Right forelimb (tissue), 1 donor: ENCODE data around the gene PLD5.
"Not testable (repeated sequence)": the region's sequence is repeated elsewhere in the genome, so short reads cannot be mapped to it uniquely, and the experiment has no call there.

Source experiments
- DNase-seq: peaks from one replicate; pipeline ENCODE4 v3.0.0-alpha.2; 2018

PLD5 gene

DNA sequence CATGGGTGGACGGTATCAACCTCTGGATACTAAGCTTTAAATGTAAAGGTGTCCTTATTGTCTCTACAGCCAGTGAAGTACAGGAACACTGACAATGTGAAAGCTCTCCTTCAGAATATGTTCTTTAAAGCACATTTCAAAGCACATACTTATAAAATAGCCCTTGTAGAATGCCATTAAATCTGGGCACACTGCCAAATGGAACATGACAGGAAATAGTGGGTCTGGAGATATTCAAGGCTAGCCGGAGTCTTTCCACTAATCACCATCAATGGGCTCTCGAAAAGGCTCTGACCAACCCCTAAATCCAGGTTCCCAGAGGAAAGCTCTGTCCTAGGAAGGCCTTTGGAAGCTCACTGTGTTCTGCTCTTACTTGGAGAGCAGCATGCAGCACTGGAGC is 46.6 kb downstream of the PLD5 start:
- no peak for DNase-seq

DNA sequence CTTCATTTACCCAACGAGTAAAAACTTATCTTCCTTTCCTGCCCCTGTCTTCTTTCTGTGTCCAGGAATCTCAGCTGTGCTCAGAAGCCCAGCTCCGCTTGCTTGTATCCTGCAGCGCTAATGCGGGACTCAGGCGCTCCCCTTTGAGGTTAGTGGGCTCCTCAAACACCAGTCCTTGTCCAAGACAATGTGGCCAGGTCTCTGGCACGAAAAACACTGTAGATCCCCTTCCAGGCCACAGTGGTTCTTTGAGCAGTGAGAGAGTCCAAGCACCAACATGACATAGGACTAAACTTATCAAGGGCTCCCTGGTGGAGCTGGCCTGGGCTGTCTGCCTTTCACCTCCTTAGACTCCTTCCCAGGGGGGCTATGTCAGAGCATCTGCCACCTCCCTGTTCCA is 53.7 kb downstream of the PLD5 start:
- DNase-seq = no peak

DNA sequence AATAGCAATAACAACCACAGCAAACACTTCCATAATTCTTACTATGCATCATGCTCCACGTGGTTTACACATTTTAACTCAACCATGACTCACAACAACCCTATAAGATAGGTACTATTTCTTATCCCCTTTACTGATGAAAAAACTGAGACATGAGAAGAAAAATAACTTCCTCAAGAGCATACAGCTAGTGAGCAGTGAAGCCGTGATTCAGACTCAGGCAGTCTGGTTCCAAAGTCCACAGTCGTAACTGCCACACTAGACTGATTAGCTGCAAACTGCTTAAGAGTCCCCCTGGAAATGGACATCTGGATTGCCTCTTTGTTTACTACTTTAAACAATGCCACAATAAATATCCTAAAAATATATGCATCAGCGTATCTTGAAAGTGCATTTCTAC is 55.7 kb downstream of the PLD5 start:
- DNase-seq = no peak

DNA sequence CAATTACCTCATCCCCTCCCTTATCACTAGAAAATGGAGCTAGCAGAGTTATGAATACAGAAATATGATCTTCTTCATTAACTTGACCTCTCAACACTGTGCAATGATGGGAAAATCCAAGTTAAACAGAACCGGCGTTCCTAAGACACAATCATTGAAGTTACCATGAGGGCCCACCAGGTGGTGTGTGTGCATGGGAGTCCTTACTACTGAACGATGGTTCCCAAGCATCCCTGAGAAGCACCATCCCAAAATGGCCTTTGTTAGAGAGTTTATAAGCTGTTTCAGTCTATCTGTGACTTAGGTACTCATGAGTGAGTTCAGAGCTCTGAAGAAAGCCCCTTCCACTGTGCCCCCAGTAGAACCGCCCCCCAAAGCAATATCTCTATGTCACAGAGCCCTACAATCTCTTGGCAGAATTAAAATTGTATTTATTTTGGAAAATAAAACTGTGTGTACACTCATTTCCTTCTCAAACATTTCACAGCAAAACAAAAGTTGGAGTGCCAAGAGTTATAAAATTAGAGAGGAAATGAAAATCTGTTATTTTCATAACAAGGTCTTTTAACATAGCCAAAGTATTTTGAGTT is 56.8 kb downstream of the PLD5 start:
- DNase-seq = peak; percentile 61

DNA sequence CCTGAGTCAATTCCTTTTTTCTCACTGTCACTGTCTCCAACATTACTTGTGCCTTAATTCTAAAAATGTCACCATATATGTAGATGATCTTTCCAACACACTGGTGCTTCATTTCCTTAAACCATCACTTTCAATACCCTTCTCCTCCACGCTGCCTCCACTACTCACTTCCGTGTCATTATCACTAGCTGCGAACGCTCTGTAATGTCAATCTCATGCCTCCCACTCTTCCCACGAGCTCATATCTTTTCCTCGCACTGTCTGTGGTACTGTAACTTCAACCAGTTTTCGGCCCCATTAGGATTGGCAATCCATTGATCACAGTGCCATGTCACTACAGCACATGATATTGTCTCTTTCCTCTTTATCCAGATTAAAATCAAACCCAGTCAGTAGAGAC is 61.6 kb downstream of the PLD5 start:
- no peak for DNase-seq

DNA sequence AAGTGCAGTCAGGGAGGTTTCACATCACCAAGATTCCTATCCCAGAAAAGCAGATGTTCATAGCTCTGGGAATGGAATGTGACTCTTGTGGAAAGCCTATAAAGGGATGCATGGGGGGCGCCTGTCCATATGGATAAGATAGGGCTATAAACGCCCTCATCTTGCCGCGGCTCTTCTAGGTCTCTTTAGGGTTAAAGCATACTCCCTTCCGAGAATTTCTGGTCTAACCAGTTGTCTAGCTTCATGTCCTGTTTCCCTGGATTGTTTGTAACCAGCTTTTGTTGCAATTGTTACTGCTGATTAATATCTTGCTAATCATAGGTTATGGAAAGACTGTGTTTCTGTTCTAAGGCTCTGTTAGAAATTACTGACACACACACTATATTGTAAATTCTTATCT is 64.8 kb downstream of the PLD5 start:
- DNase-seq = not testable (repeated sequence)

DNA sequence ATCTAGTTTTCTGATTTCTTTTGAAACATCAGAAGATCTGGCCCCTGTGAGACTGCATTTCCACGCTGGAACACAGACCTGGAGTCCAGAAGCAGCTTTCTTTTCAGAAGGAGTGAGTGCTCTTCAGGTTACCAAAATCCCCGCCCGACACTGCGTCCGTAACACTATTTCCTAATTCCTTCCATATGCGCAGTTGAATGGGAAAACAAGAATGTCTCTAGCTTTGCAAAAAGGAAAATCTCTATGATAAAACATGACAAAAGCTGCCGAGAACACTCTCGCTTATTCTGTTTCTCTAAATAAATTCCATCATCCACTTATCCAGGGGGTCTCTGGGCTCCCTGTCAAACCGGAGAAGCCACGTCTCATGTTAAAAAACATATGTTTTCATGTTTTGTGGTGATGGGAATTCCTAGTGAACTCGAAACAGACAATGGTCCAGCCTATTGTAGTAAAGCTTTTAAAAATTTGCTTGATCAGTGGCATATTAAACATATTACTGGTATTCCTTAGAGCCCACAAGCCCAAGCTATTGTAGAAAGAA is 67.7 kb downstream of the PLD5 start:
- no peak for DNase-seq

DNA sequence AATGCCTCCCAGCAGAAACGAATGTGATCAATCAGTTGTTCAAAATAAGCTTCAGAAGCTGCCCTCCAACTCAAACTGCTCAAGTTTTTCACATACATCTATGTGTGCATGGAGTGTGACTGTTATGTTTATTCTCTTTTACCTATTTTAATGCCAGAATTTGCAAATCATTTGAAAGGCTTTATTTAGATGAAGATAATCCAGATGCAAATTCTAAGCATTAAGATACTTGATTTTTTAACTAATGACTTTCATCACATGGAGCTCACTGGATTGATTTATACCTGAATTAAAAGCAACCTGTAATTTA is 69.5 kb downstream of the PLD5 start:
- no peak for DNase-seq

DNA sequence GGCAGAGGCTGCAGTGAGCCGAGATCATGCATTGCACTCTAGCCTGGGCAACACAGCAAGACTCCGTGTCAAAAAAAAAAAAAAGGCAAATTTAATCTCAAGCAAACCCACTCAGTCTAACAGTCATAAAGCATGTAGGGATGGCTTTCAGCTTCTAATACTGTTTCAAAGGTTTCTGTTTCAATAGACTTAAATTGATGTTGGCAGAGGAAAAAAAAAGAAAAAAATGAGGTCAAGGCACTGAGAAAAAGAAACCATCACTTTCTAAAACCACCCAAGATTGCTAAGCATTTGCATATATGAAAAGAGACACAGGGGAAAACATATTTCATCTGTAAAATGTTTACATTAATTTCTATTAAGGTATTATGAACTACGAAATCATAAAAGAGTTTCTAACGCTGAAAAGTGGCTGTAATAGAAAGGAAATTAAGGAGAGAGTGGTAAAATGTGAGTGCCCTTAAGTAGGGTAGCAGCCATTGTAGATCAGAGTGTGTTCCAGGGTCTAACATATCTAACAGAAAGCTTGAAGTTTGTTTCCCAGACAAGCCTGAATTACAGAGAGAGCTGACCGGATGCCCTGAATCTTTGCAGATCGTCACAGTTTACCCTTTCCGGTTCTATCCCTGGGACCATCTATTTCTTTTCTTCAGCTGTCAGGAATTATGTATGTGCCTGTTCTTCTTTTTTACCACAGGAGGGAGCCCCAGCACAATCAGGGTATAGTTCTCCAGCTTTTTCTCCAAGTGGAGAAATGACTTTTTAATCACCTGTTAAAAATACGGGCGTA is 70.0 kb downstream of the PLD5 start:
- DNase-seq = no peak

DNA sequence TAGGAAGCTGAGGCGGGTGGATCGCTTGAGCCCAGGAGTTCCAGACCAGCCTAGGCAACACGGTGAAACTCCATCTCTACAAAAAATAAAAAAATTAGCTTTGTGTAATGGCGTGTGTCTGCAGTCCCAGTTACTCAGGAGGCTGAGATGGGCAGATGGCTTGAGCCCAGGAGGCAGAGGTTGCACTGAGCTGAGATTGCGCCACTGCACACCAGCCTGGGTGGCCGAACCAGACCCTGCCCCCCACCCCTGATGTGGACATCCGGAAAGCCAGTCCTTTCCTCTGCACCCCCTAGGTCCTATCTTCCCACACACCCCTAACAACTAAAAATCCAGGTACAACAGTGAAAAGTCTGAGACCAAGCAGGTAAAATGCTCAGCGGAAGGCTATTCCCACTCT is 71.9 kb downstream of the PLD5 start:
- DNase-seq = no peak

DNA sequence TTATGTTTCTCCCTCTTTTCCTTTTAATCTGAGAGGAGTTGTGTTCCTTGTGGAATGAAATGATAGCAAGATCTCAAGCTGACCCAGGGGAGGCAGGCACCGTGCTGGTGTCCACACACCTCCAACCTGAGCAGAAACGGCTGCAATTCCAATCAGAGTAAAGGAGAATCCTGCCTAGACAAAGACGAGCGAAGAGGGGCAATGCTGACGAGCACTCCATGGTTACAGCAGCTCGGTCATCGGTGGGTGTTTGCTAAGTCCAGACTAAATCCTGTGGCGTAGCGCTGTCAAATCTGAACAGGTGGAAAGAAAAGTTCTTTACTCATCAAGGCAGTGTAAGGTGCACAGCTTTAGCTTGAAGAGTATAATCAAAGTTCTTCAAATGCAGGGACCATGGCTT is 74.8 kb downstream of the PLD5 start:
- DNase-seq = no peak

DNA sequence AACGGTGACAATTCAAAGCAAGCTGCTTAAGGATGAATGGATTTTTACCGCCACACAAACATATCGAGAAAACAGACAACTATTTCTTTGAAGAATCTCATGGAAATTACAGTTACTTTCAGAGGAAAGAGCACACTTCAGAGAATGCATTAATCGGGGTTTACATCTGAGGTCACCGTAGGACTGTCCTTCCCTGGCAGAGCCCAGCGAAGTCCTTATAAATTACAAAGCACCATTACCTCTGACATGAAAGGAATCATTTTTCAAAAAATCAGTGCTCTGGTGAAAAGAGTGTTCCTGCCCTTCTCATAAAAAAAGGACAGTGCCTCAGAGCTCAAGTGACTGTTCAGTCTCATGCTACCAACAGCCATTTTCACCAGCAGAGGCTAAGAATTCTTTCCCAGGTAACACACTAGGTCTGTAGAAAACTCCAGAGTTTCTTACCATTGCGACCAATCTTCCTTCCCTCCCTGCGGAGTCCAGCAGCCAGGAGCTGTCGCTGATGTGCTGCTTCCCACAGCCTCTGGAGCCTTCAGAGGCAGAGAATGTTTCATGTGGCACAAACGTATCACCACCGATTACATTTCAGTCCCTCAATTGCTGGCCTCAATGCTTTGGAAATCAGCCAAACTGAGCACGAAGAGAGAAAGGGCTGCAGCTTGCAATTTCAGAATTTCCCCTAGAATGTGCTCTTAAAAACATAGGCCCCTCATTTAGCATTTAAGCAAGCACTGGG is 75.4 kb downstream of the PLD5 start:
- DNase-seq = no peak

DNA sequence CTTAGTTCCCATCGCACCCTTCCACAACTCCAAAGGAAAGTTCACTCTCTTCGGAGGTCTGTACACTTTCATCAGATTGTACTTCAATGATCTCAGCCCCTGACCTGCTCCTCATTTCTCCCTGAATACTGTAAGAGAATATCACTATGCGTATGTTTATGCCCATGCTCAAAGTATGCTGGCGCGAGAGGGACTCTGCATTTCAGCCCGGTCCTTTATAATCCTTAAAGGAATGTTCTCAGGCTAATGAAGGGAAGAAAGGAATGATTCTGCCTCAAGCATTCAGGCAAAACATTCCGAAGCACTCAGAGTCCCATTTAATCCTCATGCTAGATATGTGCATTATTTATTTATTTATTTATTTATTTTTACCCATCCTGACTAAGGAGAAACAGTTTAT is 76.8 kb downstream of the PLD5 start:
- DNase-seq = no peak

DNA sequence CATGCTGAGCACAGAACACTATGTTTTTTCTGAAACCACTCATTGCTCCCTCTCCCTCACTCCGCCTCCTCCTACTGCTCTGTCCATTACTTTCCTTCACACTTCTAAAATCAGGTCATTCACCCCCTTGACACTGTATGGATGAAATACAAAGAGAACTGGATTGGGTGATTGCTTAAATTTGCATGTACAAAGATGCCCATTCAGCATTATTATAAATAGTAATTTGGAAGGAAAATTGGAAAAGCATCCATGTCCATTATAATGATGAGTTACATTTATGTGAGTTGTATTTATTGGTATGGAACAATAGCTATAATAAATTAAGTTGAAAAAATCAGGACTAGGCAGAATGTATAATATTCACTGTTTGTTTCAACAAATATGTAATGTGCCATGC is 83.7 kb downstream of the PLD5 start:
- DNase-seq = no peak

DNA sequence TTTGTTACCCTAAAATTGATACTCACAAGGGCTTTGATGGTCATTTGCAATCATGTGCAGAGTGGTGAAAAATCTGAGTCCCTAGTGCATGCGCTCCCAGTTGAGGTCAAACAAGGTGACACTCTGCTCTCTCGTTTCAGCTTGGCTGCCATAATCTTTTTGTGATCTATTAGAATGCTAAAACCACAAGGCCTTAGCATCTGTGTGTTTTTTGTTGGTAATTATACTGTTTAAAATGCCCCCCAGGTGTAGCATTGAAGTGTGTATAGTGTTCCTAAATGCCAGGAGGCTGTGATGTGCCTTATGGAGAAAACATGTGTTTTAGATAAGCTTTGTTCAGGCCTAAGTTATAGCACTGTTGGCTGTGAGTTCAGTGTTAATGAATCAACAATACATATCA is 89.3 kb downstream of the PLD5 start:
- DNase-seq = no peak

DNA sequence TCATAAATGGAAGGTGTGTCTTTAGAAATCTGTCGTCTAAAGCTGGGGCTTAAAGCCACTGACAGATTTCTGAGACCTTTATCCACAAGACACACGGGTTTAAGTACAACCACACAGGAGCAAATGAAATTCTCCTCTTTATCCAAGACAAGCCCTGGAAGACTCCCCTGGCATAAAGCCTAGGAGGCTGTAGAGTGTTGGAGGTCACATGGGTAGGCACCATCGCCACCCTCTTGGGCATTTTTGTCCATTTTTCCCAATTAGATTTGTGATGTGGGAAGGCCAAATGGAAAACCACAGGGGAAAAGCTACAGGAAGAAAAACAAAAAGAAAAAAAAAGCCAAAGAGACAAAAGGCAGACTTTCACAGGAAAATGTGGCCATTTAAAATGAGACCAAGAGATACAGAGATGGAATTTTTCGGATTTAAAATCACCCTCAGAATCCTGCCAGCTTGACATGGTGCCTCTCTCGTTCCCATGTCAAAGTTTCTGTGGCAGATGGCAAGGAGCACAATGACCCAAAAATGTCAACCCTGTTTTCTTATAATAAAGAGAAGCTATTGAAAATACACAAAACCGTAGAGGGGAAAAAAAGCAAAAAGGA is 91.9 kb downstream of the PLD5 start:
- DNase-seq = no peak

DNA sequence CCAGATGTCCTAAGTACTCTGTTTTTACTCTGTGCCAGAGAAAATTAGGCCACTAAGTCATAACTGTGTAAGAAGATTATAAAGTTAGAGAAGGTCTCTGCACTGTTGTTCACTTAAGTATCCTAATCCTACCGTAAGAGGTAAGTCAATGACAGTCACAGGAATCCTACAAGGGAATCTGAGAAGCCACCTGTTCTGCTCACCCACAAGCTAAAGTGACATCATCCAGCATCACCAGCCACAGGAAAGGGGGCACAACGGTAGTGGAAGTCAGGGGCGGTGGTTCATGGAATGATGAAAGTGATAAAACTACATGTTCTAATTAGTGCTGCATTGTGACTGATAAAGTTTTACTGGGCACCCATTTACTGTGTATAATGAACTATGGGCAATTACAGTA is 92.7 kb downstream of the PLD5 start:
- DNase-seq = no peak

DNA sequence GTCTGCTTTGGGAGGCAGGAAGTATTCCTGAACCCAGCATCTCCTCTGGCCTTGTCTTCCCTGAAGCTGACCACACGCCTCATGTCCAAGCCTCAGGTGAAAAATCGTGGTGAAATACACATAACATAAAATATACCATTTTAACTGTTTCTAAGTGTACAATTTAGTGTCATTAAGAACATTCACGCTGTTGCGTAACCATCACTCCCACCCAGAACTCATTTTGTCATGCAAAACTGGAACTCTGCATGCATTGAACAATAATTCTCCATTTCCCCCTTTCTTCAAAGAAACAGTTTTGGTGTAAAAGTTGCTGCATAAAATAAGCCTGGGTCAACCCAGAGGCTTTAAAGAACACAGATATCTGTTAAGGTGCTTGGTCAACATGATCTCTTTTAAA is 93.5 kb downstream of the PLD5 start:
- no peak for DNase-seq

DNA sequence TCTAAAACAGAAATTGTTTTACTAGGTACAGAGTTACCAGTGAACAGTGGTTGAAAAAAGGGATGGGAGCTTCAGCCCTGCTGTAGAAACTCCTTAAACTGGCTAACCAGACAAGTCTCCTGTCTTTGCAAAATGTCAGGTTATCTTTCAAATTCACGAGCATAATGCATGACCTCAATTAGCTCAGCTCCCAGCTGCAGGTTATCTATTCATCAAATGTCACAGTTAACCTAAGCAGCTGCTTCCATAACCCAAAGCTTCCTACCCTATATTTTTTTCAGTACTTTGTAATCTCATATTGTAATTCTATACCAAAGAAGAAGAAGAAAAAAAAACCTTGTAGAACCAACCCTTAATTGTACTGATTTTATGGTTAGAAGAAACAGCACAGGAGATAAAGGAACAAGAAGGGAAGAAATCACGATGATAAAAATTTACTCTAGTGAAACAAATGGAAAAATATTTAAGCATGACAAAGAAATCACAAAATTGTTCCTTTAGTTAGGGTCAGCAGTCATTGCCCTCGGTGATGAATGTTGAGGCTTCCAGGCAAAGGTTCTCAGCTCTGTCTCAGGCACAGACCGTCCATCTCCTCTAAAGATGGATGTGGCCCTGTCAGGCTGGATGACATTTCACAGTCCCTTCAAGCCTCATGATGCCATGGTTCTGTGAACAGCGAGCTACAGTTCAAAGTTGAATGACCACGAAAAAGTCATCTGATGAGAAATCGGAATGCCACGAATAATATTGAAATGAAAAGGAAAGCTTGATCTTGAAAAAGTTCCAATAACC is 95.9 kb downstream of the PLD5 start:
- DNase-seq = no peak

DNA sequence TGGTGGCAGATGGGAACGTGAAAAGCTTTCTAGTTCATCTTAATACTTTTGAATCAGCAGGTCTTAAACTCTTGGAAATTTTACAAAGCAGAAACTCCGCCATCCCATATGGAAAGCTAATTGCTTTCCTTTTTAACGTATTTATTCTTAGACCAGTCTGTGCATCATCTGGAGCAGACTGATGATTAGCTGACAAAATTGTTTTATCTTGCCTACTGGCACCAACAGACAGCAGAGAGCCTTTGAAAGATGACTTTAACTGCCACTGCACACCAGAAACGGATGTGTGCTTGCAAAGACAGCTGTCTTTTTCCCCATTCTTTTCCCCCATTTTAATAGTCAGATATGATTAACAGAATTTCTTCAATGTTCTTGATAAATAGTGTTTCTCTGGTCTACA is 97.0 kb downstream of the PLD5 start:
- DNase-seq = no peak

DNA sequence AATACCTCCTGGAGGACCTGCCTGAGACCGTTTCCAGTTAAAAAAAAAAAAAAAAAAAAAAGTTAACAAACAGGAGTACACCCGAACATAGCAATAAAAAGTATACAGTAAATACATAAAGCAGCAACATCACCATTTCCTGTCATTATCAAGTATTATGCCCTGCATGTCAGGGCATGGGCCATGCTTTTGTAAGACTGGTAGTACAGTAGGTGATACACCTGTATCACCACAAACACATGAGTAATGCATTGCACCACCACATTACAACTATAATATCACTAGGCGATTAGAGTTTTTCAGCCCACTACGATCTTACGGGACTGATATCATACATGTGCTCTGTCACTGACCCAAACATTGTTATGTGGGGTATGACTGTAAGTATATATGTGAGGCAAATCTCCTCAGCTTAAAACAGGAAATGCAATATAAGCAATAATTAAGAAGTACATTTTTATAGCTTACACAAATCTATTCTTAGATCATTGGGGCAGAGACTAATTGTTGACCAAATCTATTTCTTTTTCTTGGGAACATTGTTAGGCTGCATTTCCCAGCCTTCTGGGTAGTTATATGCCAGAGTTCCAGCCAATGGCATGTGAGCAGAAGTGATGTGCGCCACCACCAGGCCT is 98.1 kb downstream of the PLD5 start:
- DNase-seq = no peak

DNA sequence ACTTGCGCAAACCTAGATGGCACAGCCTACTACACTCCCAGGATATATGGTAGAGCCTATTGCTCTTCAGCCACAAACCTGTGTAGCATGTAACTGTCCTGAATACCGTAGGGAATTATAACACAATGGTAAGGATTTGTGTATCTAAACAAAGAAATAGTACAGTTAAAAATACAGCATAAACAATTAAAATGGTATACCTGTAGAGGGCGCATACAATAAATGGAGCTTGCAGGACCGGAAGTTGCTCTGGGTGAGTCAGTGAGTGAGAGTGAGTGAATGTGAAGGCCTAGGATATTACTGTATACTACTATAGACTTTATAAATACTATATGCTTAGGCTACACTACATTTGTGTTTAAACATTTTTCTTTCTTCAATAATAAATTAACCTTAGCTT is 99.3 kb downstream of the PLD5 start:
- no peak for DNase-seq
